ENCODE measurements around the gene LRGUK.
"Not testable (repeated sequence)": the region's sequence is repeated elsewhere in the genome, so short reads cannot be mapped to it uniquely, and the experiment has no call there.

LRGUK gene

GRCh38 chr7:134186027-134186426 is 58.9 kb downstream of the LRGUK start:
- DNase-seq (ENCODE audit: low spot score), result peak; percentile 15

GRCh38 chr7:134186801-134187200 is 59.7 kb downstream of the LRGUK start:
- peak; percentile 8 for DNase-seq (ENCODE audit: low spot score)

GRCh38 chr7:134187893-134188292 is 60.8 kb downstream of the LRGUK start:
- DNase-seq (ENCODE audit: low spot score), result no peak

GRCh38 chr7:134188311-134188710 is 61.2 kb downstream of the LRGUK start:
- DNase-seq (ENCODE audit: low spot score), result peak; percentile 30

- no peak for DNase-seq (ENCODE audit: low spot score)
Measured at GRCh38 chr7:134189559-134189958, 62.4 kb downstream of the LRGUK start.

- DNase-seq (ENCODE audit: low spot score), result no peak
Measured at GRCh38 chr7:134191876-134192275, 64.7 kb downstream of the LRGUK start.

- no peak for DNase-seq (ENCODE audit: low spot score)
Measured at GRCh38 chr7:134193240-134193639, 66.1 kb downstream of the LRGUK start.

GRCh38 chr7:134195252-134195651 is 68.1 kb downstream of the LRGUK start:
- DNase-seq (ENCODE audit: low spot score), result no peak

- no peak for DNase-seq (ENCODE audit: low spot score)
Measured at GRCh38 chr7:134196439-134196838, 69.3 kb downstream of the LRGUK start.

- DNase-seq (ENCODE audit: low spot score), result no peak
Measured at GRCh38 chr7:134197345-134197744, 70.2 kb downstream of the LRGUK start.

- no peak for DNase-seq (ENCODE audit: low spot score)
Measured at GRCh38 chr7:134200970-134201369, 73.8 kb downstream of the LRGUK start.

- DNase-seq (ENCODE audit: low spot score), result no peak
Measured at GRCh38 chr7:134201569-134202261, 74.6 kb downstream of the LRGUK start.

GRCh38 chr7:134203186-134203889 is 76.2 kb downstream of the LRGUK start:
- DNase-seq (ENCODE audit: low spot score), result no peak

GRCh38 chr7:134209322-134210015 is 82.3 kb downstream of the LRGUK start:
- no peak for DNase-seq (ENCODE audit: low spot score)

GRCh38 chr7:134210227-134210626 is 83.1 kb downstream of the LRGUK start:
- no peak for DNase-seq (ENCODE audit: low spot score)

GRCh38 chr7:134210976-134211663 is 84.0 kb downstream of the LRGUK start:
- DNase-seq (ENCODE audit: low spot score), result no peak

- no peak for DNase-seq (ENCODE audit: low spot score)
Measured at GRCh38 chr7:134211817-134212216, 84.7 kb downstream of the LRGUK start.

- DNase-seq (ENCODE audit: low spot score), result no peak
Measured at GRCh38 chr7:134212576-134213546, 85.7 kb downstream of the LRGUK start.

- DNase-seq (ENCODE audit: low spot score), result no peak
Measured at GRCh38 chr7:134220236-134220635, 93.1 kb downstream of the LRGUK start.

GRCh38 chr7:134231296-134231695 is 104.2 kb downstream of the LRGUK start:
- not testable (repeated sequence) for DNase-seq (ENCODE audit: low spot score)

- DNase-seq (ENCODE audit: low spot score), result no peak
Measured at GRCh38 chr7:134234216-134234615, 107.1 kb downstream of the LRGUK start.

Measured in kidney tubule cell (primary cell).